Sigmoid colon (tissue), 4 donors: ENCODE measurements around the gene ARF6.

Source experiments
- POLR2AphosphoS5 ChIP-seq, 4 donors: sonication (generic); formaldehyde crosslinking; IDR thresholded peaks; one replicate each; pipeline ENCODE4 v1.6.1; 2017; ENCODE audit warnings: antibody characterized with exemption in 4 of 4
- TF ChIP-seq, protein P1 (sequence below), 4 experiments: fragments of 450-650 bp in 3 of 4; fragments of 200-600 bp in 1 of 4; IDR thresholded peaks; one replicate each; pipeline ENCODE4 v1.5.1; 2016 to 2019; ENCODE audit warnings: antibody characterized with exemption in 4 of 4, mild to moderate bottlenecking in 3 of 4, moderate library complexity in 2 of 4

DNA sequence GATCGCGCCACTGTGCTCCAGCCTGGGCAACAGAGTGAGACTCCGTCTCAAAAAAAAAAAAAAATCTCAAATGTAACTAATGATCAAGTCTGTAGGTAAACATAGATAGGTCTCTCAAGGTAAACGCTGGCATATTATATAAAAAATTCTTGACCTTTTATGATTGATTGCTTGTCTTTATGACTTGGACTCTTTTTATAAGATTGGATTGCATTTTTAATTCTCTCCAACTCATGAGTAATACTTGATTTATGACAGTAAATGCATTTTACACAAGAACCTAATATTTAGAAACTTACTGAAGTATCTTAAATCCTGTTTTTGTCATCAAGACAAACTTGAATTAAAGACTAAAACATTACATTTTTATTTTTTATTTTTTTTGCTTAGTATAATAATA is 16.1 kb downstream of the ARF6 start:
- TF ChIP-seq POLR2AphosphoS5 (IDR thresholded peaks at IDR 0.05): no peak
- TF ChIP-seq, protein P1, sequence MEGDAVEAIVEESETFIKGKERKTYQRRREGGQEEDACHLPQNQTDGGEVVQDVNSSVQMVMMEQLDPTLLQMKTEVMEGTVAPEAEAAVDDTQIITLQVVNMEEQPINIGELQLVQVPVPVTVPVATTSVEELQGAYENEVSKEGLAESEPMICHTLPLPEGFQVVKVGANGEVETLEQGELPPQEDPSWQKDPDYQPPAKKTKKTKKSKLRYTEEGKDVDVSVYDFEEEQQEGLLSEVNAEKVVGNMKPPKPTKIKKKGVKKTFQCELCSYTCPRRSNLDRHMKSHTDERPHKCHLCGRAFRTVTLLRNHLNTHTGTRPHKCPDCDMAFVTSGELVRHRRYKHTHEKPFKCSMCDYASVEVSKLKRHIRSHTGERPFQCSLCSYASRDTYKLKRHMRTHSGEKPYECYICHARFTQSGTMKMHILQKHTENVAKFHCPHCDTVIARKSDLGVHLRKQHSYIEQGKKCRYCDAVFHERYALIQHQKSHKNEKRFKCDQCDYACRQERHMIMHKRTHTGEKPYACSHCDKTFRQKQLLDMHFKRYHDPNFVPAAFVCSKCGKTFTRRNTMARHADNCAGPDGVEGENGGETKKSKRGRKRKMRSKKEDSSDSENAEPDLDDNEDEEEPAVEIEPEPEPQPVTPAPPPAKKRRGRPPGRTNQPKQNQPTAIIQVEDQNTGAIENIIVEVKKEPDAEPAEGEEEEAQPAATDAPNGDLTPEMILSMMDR (IDR thresholded peaks at IDR 0.05): no peak
